ENCODE results near the gene RAB40C.

RAB40C gene

GRCh38 chr16:589658-590187 lies at the start of gene RAB40C:
RAB40C (plus strand) TSS chr16:590066; CDS start chr16:590292, 226 bp downstream.
- DNase-seq = peak; percentile 98 to 99

- DNase-seq = no peak
Measured at GRCh38 chr16:540645-541340, 49.1 kb upstream of the RAB40C start.

- no peak for DNase-seq
Measured at GRCh38 chr16:543301-544164, 46.3 kb upstream of the RAB40C start.

GRCh38 chr16:544517-544916 lies 45.3 kb upstream of the RAB40C start:
- no peak for DNase-seq

GRCh38 chr16:546909-547770 lies 42.7 kb upstream of the RAB40C start:
- DNase-seq = peak in 1 of 2 donors; percentile 30

GRCh38 chr16:548586-548985 lies 41.3 kb upstream of the RAB40C start:
- DNase-seq = no peak

GRCh38 chr16:549544-550263 lies 40.2 kb upstream of the RAB40C start:
- no peak for DNase-seq

GRCh38 chr16:551210-551609 lies 38.7 kb upstream of the RAB40C start:
- DNase-seq = no peak

- DNase-seq = no peak
Measured at GRCh38 chr16:552171-552570, 37.7 kb upstream of the RAB40C start.

GRCh38 chr16:553601-554296 lies 36.1 kb upstream of the RAB40C start:
- no peak for DNase-seq

- no peak for DNase-seq
Measured at GRCh38 chr16:554297-554621, 35.6 kb upstream of the RAB40C start.

- DNase-seq = no peak
Measured at GRCh38 chr16:554640-555365, 35.1 kb upstream of the RAB40C start.

GRCh38 chr16:555528-556473 lies 34.1 kb upstream of the RAB40C start:
- no peak for DNase-seq

- no peak for DNase-seq
Measured at GRCh38 chr16:556474-557173, 33.2 kb upstream of the RAB40C start.

GRCh38 chr16:557463-558297 lies 32.2 kb upstream of the RAB40C start:
- DNase-seq = no peak

GRCh38 chr16:558298-559020 lies 31.4 kb upstream of the RAB40C start:
- no peak for DNase-seq

GRCh38 chr16:559021-559380 lies 30.9 kb upstream of the RAB40C start:
- DNase-seq = no peak

Measured in stimulated activated CD4-positive, alpha-beta T cell treated with anti-CD3 and anti-CD28 coated beads, Interleukin-2, amount 100 ng/mL, for 48 hours (primary cell).